Activated naive CD8-positive, alpha-beta T cell (primary cell): Measurements from ENCODE around the gene C5AR2.
"Not testable (repeated sequence)": the region's sequence is repeated elsewhere in the genome, so short reads cannot be mapped to it uniquely, and the experiment has no call there.

ENCODE experiments used
- H3K27ac Mint-ChIP-seq: one replicate; pipeline ENCODE4 v1.8.0; 2021; ENCODE audit warnings: mixed read lengths
- H3K27me3 Mint-ChIP-seq: one replicate; pipeline ENCODE4 v1.8.0; 2021; ENCODE audit warnings: mixed read lengths
- H3K36me3 Mint-ChIP-seq: one replicate; pipeline ENCODE4 v1.8.0; 2021; ENCODE audit warnings: mixed read lengths
- H3K4me1 Mint-ChIP-seq: one replicate; pipeline ENCODE4 v1.8.0; 2021; ENCODE audit warnings: low read depth, mixed read lengths
- H3K4me3 Mint-ChIP-seq: one replicate; pipeline ENCODE4 v1.8.0; 2021; ENCODE audit warnings: mild to moderate bottlenecking, mixed read lengths
- H3K9me3 Mint-ChIP-seq: one replicate; pipeline ENCODE4 v1.8.0; 2021; ENCODE audit warnings: low read depth, mixed read lengths

Gene C5AR2

GRCh38 chr19:47343194-47343802 is 11.3 kb downstream of the C5AR2 start:
- Mint-ChIP-seq H3K27me3 (no peaks in the 10 kb centered on the region), H3K4me1 (peaks cover under 1% of the 10 kb centered on the region), H3K27ac (no peak overlapping the region), H3K36me3 (no peaks in the 10 kb centered on the region), H3K9me3 (no peaks in the 10 kb centered on the region), H3K4me3 (no peak overlapping the region)

GRCh38 chr19:47344425-47344824 is 12.4 kb downstream of the C5AR2 start:
- Mint-ChIP-seq H3K9me3 (no peaks in the 10 kb centered on the region), H3K36me3 (no peaks in the 10 kb centered on the region), H3K4me3 (no peak overlapping the region), H3K27me3 (no peaks in the 10 kb centered on the region), H3K4me1 (peaks cover 10% of the 10 kb centered on the region), H3K27ac (no peak overlapping the region)

- H3K4me3 Mint-ChIP-seq, H3K9me3 Mint-ChIP-seq, H3K36me3 Mint-ChIP-seq, H3K27ac Mint-ChIP-seq, H3K27me3 Mint-ChIP-seq: not testable (repeated sequence)
- peaks cover 23% of the 10 kb centered on the region for H3K4me1 Mint-ChIP-seq
Measured at GRCh38 chr19:47346024-47346423, 14.0 kb downstream of the C5AR2 start.

- peaks cover 40% of the 10 kb centered on the region for H3K4me1 Mint-ChIP-seq
- H3K9me3 Mint-ChIP-seq, result no peaks in the 10 kb centered on the region
- H3K36me3 Mint-ChIP-seq, result peaks cover 10% of the 10 kb centered on the region
Measured at GRCh38 chr19:47348819-47349795, 17.1 kb downstream of the C5AR2 start, which contains the start of gene DHX34. Gene DHX34 (plus strand): TSS chr19:47349315. CDS start chr19:47353031, 3,716 bp downstream.

GRCh38 chr19:47350630-47351029 is 18.7 kb downstream of the C5AR2 start:
- Mint-ChIP-seq H3K4me3 (peak overlapping the region; percentile 97), H3K4me1 (peaks cover 45% of the 10 kb centered on the region), H3K27ac (peak overlapping the region; percentile 47), H3K27me3 (no peaks in the 10 kb centered on the region), H3K9me3 (no peaks in the 10 kb centered on the region), H3K36me3 (peaks cover 12% of the 10 kb centered on the region)

More at GRCh38 chr19:47348819-47349795, 17.1 kb downstream of the C5AR2 start, which contains the start of gene DHX34:
- Mint-ChIP-seq H3K27me3 (no peaks in the 10 kb centered on the region), H3K27ac (peak within 1 kb of the TSS; percentile 96), H3K4me3 (peak within 1 kb of the TSS; percentile 97)

- Mint-ChIP-seq H3K27me3 (no peaks in the 10 kb centered on the region), H3K36me3 (peaks cover 16% of the 10 kb centered on the region), H3K27ac (peak overlapping the region; percentile 46), H3K9me3 (no peaks in the 10 kb centered on the region), H3K4me3 (peak overlapping the region; percentile 47), H3K4me1 (peaks cover 48% of the 10 kb centered on the region)
Measured at GRCh38 chr19:47351548-47351947, 19.6 kb downstream of the C5AR2 start.

- H3K4me1 Mint-ChIP-seq, result peaks cover 48% of the 10 kb centered on the region
- H3K4me3 Mint-ChIP-seq, result peak overlapping the region; percentile 30
- peaks cover 16% of the 10 kb centered on the region for H3K36me3 Mint-ChIP-seq
- H3K27me3 Mint-ChIP-seq, result no peaks in the 10 kb centered on the region
- H3K9me3 Mint-ChIP-seq, result no peaks in the 10 kb centered on the region
- H3K27ac Mint-ChIP-seq, result no peak overlapping the region
Measured at GRCh38 chr19:47352095-47352494, 20.1 kb downstream of the C5AR2 start.

GRCh38 chr19:47353307-47353712 is 21.3 kb downstream of the C5AR2 start:
- Mint-ChIP-seq H3K9me3 (no peaks in the 10 kb centered on the region), H3K27ac (no peak overlapping the region), H3K4me3 (no peak overlapping the region), H3K4me1 (peaks cover 48% of the 10 kb centered on the region), H3K27me3 (no peaks in the 10 kb centered on the region), H3K36me3 (peaks cover 16% of the 10 kb centered on the region)

GRCh38 chr19:47356900-47357299 is 24.9 kb downstream of the C5AR2 start:
- peaks cover 16% of the 10 kb centered on the region for H3K36me3 Mint-ChIP-seq
- no peak overlapping the region for H3K4me3 Mint-ChIP-seq
- H3K4me1 Mint-ChIP-seq, result peaks cover 18% of the 10 kb centered on the region
- no peaks in the 10 kb centered on the region for H3K9me3 Mint-ChIP-seq
- H3K27ac Mint-ChIP-seq, result no peak overlapping the region
- no peaks in the 10 kb centered on the region for H3K27me3 Mint-ChIP-seq

- H3K36me3 Mint-ChIP-seq, result peaks cover 14% of the 10 kb centered on the region
- peaks cover 8% of the 10 kb centered on the region for H3K4me1 Mint-ChIP-seq
- H3K4me3 Mint-ChIP-seq, result no peak overlapping the region
- H3K9me3 Mint-ChIP-seq, result no peaks in the 10 kb centered on the region
- no peaks in the 10 kb centered on the region for H3K27me3 Mint-ChIP-seq
- no peak overlapping the region for H3K27ac Mint-ChIP-seq
Measured at GRCh38 chr19:47357788-47358680, 26.1 kb downstream of the C5AR2 start.

- Mint-ChIP-seq H3K4me1 (peaks cover 8% of the 10 kb centered on the region), H3K36me3 (peaks cover 14% of the 10 kb centered on the region), H3K27ac (no peak overlapping the region), H3K9me3 (no peaks in the 10 kb centered on the region), H3K4me3 (no peak overlapping the region), H3K27me3 (no peaks in the 10 kb centered on the region)
Measured at GRCh38 chr19:47358936-47359335, 27.0 kb downstream of the C5AR2 start.

- no peak overlapping the region for H3K4me3 Mint-ChIP-seq
- peaks cover 10% of the 10 kb centered on the region for H3K36me3 Mint-ChIP-seq
- no peaks in the 10 kb centered on the region for H3K4me1 Mint-ChIP-seq
- H3K9me3 Mint-ChIP-seq, result no peaks in the 10 kb centered on the region
- no peak overlapping the region for H3K27ac Mint-ChIP-seq
- no peaks in the 10 kb centered on the region for H3K27me3 Mint-ChIP-seq
Measured at GRCh38 chr19:47362321-47362720, 30.3 kb downstream of the C5AR2 start.

GRCh38 chr19:47363758-47364531 is 32.0 kb downstream of the C5AR2 start:
- Mint-ChIP-seq H3K27me3 (no peaks in the 10 kb centered on the region), H3K36me3 (peaks cover 9% of the 10 kb centered on the region), H3K27ac (no peak overlapping the region), H3K4me3 (no peak overlapping the region), H3K9me3 (no peaks in the 10 kb centered on the region), H3K4me1 (no peaks in the 10 kb centered on the region)

GRCh38 chr19:47365455-47365854 is 33.5 kb downstream of the C5AR2 start:
- H3K4me1 Mint-ChIP-seq, H3K27me3 Mint-ChIP-seq, H3K9me3 Mint-ChIP-seq, H3K36me3 Mint-ChIP-seq, H3K27ac Mint-ChIP-seq, H3K4me3 Mint-ChIP-seq: not testable (repeated sequence)
